GM19025 (cell line): Measurements from ENCODE around the gene ZNF519.
"Not testable (repeated sequence)": the region's sequence is repeated elsewhere in the genome, so short reads cannot be mapped to it uniquely, and the experiment has no call there.

Experiments used
- ATAC-seq: cut with Tn5 transposase; IDR thresholded peaks from one replicate; pipeline ENCODE4 v1.9.1; 2021; ENCODE audit warnings: mild to moderate bottlenecking, low read depth, moderate library complexity; ENCODE audit not compliant: unreplicated experiment

The ZNF519 gene

DNA sequence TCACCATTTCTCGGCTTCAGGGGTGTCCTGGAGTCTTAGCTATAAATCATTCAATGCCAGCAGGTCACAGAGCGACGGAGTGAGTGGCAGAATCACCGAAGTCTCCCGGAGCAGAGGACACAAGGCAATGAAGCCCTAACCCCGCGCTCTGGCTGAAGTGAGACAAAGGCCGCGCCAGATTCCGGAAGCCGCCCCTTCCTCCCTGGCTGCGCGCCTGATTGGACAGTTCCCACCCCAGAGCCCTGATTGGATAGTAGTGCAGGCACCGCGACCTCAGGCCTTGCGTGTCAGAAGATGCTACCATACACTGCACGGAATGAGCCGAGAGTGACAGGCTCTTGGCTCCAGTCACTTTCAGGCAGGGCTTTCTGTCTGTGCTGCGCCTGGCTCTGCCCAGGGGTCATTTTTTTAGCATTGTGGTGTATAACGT lies at the start of gene ZNF519:
Gene ZNF519, minus strand, starts transcription at position 165 of the 430 bp plus-strand sequence. Its CDS starts 158 bp downstream, at position 7.
- peak; percentile 100 for ATAC-seq

DNA sequence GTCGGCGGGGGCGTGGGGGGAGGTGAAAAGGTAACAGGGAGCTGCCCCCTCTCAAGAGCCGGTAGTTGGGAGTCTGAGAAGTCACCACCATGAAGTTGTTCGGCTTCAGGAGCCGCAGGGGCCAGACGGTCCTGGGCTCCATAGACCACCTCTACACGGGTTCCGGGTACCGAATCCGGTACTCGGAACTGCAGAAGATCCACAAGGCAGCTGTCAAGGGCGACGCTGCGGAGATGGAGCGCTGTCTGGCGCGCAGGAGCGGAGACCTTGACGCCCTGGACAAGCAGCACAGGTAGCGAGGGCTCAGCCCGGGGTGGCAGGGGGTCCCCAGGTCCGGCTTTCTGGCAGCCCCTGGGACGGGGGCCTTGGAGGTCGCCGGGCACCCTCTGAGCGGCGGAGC lies 47.1 kb upstream of the ZNF519 start:
- no peak for ATAC-seq

DNA sequence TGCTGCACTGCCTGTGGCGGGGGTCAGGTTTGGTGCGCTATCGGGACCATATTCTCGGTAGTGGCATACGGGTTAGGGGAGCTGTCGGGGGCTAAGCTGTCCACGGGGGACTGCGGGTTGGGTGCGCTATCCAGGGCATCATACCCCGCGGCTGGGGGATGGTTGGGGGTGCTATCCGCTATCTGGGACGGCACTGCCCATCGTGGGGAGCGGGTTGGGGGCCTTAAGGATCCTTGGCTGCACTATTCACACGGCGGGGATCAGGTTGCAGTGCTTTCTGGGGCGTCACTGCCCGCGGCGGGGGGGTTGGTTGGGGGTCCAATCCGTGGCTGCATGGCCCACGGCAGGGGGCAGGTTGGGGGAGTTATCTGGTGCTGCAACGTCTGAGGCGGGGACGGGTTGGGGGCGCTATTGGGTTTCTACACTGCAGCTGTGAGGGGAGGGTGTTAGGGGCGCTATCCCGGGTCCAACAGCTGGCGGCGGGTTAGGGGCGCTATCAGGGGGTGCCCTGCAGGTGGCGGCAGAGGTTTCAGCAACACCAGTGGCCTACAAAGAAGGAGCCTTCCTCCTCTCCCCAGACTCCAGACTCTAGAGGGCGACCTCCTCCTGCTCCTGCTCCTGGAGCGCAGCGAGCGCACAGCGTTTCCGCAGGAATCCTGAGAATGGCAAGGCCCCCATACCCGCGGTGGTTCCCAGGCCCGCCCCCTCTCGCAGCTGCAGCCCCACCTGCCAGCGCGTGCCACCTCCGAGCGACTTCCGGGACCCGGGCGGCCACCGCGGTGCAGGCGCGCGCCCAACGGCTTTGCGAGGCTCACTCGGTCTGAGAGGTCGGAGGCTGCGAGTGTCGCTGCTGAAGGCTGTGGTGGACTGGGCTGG lies 46.3 kb upstream of the ZNF519 start:
- ATAC-seq = peak; percentile 88

DNA sequence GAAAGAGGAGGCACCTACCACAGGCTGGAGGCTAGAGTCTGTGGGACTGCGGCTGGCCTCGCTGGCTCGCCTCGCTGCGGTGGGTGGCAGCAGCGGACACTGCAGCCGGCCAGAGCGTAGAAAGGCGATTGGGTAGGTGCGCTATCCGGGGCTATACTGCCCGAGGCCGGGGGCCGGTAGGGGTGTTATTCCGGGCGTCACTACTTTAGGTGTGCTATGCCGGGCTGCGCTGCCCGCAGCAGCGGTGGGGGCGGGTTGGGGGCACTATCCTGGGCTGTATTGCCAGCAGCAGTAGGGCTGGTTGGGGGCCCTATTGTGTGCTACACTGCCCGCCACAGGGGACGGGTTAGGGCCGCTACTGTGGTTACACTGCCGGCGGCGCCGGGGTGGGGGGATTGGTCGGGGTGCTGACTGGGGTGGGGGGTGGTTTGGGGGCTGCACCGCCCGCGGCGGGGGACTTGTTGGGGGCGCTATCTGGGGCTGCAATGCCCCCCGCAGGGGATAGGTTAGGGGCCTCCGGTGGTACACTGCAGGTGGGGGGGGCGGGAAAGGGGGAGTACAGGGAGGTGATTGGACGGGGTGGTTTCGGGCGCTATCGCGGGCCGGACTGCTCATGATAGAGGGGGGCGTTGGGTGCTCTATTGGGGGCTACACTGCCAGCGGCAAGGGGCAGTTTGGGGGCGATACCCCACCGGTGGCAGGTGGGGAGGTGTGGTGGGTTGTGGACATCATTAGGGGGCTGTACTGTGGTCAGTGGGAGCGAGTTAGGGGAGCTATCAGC lies 45.5 kb upstream of the ZNF519 start:
- not testable (repeated sequence) for ATAC-seq

DNA sequence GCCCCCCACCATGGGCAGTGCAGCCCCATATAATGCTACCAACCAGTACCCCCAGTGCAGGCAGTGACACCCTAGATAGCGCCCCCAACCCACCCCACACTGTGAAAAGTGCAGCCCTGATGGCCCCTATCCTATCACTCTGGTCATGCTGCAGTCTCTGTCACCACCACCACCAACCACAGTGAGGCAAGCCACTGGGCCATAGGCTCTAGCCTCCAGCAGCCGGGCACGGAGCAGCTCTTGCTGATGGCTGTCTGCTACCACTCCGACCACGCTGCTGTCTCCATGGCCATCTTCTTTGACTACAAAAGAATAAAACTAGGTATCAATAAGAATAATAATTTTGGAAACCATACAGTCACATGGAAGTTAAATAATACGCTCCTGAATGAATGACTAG lies 43.2 kb upstream of the ZNF519 start:
- ATAC-seq = not testable (repeated sequence)

DNA sequence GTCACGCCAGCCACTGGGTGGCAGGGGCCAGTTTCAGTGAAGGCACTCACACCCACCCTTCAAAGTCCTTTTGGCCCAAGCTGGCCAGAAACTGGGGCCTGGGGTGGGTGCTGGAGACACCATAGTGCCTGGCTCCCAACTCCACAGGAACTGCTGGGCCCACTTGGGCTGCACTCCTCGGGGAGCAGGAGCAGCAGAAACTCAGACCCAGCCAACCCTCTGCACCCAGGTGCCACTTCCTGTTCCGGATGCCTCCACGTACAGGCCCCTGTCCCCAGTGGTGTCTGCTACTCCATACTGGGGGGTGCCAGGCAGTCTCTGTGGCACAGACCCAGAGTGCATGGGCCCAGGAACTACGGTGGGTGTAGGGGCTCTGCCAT lies 42.5 kb upstream of the ZNF519 start:
- no peak for ATAC-seq

DNA sequence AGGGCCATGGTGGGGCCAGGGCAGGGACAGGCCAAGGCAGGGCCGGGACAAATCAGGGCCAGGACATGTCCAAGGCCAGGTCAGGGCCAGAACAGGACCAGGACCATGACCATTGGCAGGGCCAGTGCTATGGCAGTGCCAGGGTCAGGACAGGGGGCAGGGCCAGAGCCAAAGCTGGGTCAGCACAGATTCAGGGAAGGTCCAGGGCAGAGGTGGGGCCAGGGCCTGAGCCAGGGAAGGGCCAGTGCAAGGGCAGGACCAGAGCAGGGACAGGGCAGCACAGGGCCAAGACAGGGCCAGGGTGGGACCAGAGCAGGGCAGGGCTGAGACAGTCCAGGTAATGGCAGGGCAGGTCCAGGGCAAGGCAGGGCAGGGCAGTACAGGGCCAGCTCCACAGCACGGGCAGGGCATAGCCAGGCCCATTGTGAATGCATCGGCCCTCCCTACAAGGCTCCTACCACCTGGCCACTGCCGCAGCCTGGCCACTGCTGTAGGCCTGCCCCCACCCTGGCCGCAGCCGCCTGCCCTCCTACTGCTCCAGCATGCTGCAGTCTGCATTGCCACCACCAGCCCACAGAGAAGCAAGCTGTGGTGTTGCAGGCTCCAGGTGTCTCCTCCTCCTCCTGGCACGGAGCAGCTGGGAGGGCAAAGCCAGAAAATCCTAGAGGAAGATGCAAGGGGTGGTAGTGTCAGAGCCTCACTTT lies 41.9 kb upstream of the ZNF519 start:
- not testable (repeated sequence) for ATAC-seq

DNA sequence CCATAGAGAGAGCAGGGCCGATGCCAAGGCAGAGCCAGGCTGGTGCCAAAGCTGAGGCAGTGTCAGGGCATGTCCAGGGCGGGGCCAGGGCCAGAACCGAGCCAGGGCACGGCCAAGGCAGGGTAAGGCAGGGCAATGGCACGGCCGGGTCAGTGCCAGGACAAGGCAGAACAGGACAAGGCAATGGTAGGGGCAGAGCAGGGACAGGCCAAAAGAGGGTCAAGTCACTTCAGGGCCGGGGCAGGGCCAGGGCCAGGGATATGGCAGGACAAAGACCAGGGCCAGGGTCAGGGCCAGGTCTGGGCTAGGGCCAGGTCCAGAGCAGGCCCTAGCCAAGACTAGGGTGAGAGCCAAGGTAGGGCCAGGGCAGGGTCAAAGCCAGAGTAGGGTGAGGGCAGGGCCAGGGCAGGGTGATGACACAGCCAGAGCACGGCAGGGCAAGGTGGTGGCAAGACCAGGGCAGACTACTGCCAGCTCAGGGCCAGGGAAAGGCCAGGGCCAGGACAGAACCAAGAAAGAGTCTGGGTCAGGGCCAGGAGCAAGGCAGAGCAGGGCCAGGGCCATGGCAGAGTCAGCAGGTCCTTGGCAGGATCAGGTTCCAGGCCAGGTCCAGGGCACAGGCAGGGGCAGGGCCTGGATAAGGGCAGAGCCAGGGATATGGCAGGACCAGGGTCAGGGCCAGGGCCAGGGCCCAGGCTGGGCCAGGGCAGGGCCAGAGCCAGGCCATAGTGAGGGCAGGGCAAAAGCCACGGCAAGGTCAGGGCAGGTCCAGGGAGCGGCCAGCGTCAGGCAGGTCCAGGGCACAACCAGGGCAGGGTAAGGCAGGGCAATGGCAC lies 41.1 kb upstream of the ZNF519 start:
- not testable (repeated sequence) for ATAC-seq

DNA sequence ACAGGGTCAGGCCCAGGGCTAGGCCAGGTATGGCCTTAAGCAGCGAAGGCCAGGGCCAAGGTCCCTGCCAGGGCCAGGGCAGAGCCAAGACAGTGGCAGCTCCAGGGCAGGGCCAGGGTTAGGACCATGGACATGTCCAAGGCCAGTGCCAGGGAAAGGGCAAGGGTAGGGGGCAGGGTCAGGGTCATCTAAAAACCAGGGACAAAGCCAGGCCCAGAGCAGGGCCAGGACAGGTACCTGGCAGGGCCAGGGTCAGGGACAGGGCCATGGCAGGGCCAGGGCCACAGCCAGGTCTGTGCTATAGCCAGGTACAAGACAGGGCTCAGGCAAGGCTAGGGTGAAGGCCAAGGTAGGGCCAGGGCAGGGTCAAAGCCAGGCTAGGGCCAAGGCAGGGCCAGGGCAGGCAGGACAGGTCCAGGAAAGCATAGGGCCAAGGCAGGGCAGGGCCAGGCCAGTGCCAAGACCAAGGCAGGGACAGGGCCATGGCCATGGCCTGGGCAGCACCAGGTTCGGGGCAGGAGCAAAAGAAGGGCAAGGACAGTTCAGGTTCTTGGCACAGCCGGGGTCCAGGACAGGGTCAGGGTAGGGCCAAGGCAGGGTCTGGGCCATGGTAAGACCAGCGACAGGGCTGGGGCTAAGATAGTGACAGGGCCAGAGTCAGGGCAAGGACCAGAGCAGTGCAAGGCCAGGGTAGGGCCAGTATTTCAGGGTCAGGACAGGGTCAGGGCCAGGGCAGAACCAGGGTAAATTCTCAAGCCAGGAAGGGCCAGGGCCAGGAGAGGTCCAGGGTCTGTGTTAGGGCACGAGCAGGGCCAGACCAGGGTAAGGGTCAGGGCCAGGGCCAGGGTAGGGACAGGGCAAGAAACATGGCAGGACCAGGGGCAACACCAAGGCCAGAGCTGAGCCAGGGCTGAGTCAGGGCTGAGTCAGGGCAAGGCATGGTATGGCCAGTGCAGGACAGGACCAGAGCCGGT lies 40.2 kb upstream of the ZNF519 start:
- ATAC-seq = not testable (repeated sequence)

DNA sequence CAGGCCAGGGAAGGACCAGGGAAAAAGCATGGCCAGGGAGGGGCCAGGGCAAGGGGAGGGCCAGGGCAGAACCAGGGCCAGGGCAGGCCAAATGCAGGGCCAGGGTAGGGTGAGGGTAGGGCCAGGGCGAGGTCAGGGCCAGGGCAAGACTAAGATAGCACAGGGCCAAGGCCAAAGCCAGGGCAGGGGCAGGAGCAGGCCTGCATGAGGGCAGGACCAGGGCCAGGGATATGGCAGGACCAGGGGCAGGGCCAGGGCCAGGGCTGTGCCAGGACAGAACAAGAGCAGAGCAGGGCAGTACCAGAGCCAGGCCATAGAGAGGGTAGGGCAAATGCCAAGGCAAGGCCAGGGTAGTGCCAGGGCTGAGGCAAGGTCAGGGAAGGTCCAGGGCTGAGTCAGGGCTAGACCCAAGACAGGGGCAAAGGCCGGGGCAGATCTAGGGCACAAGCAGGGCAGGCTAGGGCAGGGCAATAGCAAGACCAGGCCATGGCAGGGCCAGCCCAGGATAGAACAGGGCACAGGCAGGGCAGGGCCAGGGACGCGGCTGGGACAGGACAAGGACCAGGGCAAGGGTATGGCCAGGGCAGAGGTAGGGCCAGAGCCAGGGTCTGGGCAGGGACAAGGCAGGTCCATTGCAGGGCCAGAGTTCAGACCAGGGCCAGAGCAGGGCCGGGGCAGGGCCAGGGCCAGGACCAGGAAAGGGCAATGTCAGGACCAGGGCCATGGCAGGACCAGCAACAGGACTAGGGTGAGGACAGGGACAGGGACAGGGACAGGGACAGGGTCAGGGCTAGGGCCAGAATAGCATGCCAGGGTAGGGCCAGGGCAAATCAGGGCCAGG lies 39.3 kb upstream of the ZNF519 start:
- ATAC-seq = not testable (repeated sequence)

DNA sequence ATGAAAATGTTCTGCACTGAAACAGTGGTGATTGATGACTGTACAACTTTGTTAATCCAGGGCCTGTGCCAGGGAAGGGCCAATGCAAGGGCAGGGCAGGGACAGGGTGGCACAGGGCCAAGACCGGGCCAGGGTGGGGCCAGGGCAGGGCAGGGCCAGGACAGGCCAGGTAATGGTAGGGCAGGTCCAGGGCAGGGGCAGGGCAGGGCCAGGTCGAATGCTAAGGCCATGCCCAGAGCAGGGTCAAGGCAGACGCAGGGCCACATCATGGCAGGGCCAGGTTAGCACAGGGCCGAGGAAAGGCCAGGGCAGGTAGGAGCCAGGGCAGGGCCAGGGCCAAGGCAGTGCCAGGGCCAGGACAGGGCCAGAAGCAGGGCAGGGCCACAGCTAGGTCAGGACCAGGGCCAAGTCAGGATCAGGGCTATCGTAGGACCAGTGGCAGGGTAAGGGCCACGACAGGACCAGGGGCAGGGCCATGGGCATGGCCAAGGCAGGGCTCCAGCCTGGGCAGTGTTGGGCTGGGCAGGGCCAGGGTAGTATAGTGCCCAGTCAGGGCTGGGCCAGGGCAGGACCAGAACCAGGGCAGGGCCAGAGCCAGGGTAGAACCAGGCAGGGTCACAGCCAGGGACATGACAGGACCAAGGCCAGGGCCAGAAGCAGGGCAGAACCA lies 38.3 kb upstream of the ZNF519 start:
- not testable (repeated sequence) for ATAC-seq

DNA sequence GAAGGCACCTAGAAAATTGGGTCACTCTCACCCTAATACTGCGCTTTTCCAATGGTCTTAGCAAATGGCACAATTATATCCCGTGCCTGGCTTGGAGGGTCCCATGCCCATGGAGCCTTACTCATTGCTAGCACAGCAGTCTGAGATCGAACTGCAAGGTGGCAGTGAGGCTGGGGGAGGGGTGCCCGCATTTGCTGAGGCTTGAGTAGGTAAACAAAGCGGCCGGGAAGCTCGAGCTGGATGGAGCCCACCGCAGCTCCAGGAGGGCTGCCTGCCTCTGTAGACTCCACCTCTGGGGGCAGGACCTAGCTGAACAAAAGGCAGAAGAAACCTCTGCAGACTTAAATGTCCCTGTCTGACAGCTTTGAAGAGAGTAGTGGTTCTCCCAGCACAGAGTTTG lies 30.7 kb upstream of the ZNF519 start:
- not testable (repeated sequence) for ATAC-seq

DNA sequence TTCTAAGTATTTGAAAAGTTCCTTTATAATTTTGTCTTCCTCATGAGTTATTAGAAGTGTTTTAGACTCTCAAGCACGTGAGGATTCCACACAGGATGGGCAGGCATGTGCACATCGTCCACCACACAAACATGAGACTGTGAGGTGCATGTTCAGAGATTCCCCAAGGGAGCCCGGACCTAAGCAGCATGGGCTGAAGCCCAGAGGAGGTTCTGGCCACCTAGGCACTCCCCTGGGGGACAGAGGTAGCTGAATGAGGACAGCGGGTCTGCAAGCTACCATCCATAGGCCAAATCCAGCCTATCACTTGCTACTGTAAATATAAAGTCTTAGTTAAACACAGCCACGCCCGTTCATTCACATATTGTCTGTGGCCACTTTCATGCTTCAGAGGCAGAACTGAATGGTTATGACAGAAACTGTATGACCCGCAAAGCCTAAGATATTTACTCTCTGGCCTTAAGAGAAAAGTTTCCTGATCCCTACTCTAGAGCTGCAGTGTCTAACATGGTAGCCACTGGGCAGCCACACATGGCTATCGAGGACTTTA lies 19.4 kb upstream of the ZNF519 start:
- not testable (repeated sequence) for ATAC-seq

DNA sequence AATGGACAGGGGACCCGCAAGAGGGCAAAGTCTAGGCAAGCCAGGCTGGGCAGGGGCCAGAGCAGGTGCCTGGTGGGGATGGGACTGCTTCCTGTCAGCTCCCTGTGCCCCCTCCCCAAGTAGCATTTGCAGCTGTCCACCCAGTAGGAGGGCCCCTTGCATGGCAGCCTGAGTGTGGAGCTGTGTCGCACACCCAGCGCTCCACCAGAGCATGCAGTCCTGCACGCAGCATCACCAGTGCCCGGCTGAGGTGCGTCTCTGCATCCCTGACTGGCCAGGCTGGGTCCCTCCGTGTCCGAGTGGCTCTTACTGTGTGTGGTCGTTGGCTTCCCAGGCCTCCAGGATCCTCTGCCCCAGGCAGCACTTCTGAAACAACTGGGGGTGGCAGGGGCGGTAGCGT lies 18.5 kb upstream of the ZNF519 start:
- not testable (repeated sequence) for ATAC-seq

DNA sequence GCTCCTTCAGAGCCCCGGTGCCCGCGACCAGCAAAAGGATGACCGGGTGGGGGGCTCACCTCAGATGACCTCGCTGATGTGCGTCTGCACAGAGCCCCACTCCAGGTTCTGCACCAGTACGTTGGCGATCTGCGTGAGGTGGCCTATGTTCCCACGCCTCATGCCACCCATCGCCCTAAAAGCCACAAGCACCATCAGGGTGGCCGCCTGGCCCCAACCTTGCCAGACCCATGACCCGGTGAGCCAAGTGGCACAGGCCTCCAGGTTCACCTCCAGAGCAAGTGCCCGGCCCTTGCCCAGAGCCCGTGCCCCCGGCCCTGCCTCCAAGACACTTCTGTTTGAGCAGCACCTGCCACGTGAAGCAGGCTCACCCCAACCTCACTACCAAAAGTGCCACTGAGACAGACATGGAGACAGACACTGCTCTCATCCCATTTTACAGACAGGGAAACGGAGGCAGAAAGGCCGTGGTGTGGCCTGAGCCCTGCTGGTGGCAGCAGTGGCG lies 17.7 kb upstream of the ZNF519 start:
- not testable (repeated sequence) for ATAC-seq

DNA sequence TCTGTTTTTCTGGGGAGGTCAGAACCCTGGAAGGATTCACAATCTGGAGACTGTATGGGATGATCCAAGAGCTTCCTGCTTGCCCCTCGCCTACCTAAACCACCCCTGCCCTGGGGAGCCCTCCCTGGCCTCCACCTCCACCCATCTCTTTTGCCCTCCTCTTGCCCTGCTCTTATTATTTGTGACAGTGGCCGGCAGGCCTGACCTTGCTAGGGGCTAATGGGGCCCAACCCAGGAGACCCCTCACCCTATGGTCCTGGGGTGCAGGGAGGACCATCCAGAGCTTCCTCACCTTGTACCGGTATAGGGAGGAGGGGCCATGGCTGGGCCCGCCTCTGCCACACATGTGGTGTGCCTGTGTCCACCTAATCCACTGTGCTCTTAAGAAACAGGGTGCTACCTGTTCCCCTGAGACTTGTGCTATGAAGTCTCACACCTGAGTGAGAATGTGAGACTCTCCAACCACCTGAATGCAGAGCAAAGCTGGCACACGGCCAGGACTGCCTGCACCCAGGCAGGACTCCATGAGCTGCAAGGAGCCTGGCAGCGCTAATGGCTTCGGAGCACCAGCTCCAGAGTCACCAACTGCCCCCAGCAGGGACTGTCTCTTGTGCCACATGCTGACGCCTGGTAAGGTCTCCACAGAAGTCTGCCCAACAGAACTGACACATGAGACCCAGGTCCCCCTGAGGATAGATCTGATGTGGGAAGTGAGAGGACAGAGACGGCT lies 17.1 kb upstream of the ZNF519 start:
- not testable (repeated sequence) for ATAC-seq
